ENCODE results near the gene SBF2.

- TF ChIP-seq CTCF (conservative IDR thresholded peaks at IDR 0.05; ENCODE audit: low read depth, low read length) (no peak), EZH2 (IDR thresholded peaks at IDR 0.05; ENCODE audit: low read length, unreplicated experiment) (no peak)
Measured at GRCh38 chr11:10087186-10087922, 206.7 kb downstream of the SBF2 start.
